Hepatocyte (in vitro differentiated cells): ENCODE measurements around the gene MFSD6.

Experiments
- CTCF ChIP-seq: fragments of 200-600 bp; sonication (generic); IDR thresholded peaks from 2 replicates; pipeline ENCODE4 v1.5.1; 2016; ENCODE audit warnings: antibody characterized with exemption, mild to moderate bottlenecking; ENCODE audit not compliant: poor library complexity
- EZH2 ChIP-seq: fragments of 200-600 bp; sonication (generic); IDR thresholded peaks from 2 replicates; pipeline ENCODE4 v1.6.1; 2016; ENCODE audit warnings: antibody characterized with exemption, mild to moderate bottlenecking, borderline replicate concordance

DNA sequence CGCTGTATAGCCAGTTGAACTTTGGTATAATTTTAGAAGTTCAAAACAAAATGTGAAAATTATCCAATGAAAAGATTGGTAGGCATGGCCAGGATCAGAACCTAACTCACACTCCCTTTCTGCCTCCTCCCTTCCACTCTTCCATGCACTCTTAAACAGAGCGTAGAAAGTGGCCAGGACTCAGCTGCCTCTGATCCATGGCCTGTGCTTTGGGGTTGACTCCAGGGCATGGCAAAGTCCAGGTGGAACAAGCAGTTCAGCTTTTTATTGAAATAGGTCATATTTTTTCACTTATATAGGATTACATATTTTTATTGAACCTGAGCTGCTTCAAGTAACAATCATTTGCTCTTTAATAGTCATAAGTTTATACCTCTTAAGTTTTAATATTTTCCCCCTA, 38.5 kb upstream of the MFSD6 start:
- TF ChIP-seq CTCF (no peak), EZH2 (no peak)
